Measurements from ENCODE around the gene AHDC1. TPM values are rescaled to one million over a fixed set of nuclear protein-coding genes. Genes with fewer than 3 reads are reported as not detected.
A peak's percentile ranks its signal among the peaks of the same experiment; 100 is the strongest.

Gene AHDC1
- total RNA-seq, 2 donors from 2014 or later: 8.4 to 9.3 TPM

DNA sequence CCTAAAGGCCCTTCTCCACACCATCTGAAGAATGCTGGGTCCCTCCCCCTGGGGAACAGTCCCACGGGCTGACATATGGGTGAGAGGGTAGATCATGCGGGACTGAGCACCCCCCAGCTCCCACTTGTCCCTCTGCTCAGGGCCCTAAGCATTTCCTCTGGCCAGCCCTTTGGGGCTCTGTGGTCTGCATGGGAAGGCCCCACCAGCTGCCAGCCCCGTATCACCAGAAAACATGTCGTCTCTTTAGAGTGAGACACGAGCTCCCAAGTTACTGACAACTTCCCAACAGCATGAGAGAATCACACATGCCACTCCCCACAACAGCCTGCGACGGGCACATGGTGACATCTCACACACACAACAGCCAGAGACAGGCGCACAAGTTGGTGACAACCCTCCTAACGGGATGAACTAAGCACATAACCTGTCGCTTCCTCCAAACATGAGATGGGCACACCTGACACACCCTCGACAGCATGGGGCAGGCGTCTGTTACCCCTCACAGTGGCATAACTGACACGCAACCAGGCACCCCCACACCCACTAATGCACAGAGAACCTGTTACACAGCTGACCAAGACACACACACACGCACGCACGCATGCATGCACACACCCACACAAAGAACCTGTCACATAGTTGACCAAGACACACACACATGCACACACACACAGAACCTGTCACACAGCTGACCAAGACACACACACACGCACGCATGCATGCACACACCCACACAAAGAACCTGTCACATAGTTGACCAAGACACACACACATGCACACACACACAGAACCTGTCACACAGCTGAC lies 41.2 kb downstream of the AHDC1 start:
- Mint-ChIP-seq H3K27ac (no peak overlapping the region), H3K27me3 (ENCODE audit: low read depth) (no peaks in the 10 kb centered on the region), H3K36me3 (ENCODE audit: insufficient read depth in 2 of 2) (no peaks in the 10 kb centered on the region), H3K4me3 (no peak overlapping the region), H3K4me1 (ENCODE audit: low read depth) (peaks cover 2% of the 10 kb centered on the region), H3K9me3 (no peaks in the 10 kb centered on the region)
- DNase-seq (no peak), ATAC-seq (replicated peaks in 1 of 2) (no peak)

DNA sequence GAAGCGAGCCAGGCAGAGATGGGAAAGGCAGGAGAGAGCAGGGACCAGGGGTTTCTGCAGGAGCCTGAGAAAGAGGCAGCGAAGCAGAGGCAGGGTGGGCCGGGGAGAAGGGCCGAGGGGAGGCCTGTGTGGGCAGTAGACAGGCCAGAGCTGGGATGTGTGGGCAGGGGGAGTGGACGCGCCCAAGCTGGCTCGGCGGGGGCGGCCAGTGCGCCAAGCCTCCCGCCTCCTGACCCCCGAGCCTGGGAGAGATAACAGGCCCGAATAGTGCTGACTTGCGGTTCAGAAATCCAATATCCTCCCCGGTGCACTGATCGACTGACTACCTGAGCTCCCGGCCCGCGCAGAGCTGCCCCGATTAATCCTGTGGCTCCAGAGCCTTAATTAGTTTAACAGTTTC lies 41.9 kb downstream of the AHDC1 start:
- H3K36me3 Mint-ChIP-seq (ENCODE audit: insufficient read depth in 2 of 2): no peaks in the 10 kb centered on the region
- H3K27ac Mint-ChIP-seq: no peak overlapping the region
- no peak for ATAC-seq (replicated peaks in 1 of 2)
- DNase-seq: no peak
- no peak overlapping the region for H3K4me3 Mint-ChIP-seq
- H3K4me1 Mint-ChIP-seq (ENCODE audit: low read depth): peaks cover 8% of the 10 kb centered on the region
- H3K27me3 Mint-ChIP-seq (ENCODE audit: low read depth): no peaks in the 10 kb centered on the region
- no peaks in the 10 kb centered on the region for H3K9me3 Mint-ChIP-seq

DNA sequence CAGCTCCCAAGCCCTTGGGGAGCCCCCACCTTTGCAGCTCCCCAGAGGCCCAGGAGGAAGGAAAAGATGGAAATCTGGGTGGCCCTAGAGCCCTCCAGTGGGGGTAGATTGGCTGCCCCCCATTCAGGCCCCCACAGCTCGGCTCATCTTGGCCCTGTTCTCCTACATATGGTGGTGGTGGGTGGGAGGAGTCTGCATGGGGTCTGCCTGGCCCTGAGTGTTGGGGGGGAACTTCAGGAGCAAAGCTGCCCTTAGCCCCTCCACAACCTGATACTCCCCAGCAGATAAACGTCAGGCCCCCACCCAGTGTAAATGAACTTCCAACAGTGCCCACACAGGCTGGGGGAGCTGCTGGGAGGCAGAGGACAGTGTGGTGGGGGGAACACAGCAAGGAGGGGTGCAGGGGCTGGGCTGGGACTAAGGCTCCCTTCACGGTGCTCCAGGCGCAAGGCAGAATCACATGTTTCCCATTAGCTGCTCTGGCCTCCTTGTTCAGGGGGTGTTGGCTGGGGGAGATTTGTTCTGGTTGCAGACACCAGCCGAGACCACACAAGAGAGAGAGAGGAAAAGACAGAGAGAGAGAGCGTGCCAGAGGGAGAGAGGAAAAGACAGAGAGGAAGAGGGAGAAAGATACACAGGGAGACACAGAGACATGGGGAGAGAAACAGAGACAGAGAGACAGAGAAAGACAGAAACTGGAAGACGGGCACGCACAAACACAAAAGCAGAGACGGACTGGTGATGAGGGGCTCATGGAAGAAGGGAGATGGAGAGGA lies 42.6 kb downstream of the AHDC1 start:
- Mint-ChIP-seq H3K36me3 (ENCODE audit: insufficient read depth in 2 of 2) (no peaks in the 10 kb centered on the region), H3K4me1 (ENCODE audit: low read depth) (peaks cover 14% of the 10 kb centered on the region), H3K27me3 (ENCODE audit: low read depth) (no peaks in the 10 kb centered on the region), H3K9me3 (no peaks in the 10 kb centered on the region), H3K4me3 (no peak overlapping the region), H3K27ac (no peak overlapping the region)
- ATAC-seq (replicated peaks in 1 of 2): no peak
- DNase-seq: no peak

DNA sequence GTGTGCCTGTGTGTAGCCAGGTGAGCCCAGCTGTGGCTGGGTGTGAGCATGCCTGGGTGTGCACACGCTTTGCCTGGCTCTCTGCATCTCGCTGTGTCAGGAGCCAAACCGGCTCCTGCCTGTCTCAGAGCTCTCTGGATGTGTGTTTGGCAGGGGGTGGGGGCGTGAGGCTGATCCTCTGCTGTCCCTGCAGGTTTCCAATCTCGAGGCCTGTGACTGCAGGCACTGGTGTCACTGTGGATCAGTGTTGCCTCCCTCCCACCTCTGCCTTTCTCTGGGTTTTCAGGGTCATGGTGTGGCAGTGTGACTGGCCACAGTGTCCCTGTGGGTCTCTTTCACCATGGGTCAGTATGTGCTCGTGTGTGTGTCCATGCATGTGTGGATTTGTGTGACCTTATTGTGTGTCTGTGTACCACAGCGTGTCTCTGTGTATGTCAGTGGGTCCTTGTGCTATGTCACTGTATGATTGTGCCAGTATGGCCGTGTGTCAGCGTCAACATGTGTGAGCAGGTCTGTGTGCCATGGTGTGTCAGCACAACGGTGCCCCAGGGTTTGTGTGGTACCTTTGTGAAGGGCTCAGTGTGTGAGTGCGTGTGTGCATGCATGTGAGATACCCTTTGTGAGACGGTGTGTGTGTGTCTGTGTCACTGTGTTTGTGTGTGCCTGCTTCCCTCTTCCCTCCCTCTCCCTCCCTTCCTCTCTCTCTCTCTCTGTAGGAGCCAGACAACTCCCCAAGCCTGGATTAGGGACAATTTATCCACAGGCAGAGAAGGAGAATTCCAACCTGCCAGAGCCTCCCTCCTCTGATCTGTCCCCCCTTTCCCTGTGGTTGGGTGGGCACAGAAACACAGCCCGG lies 43.4 kb downstream of the AHDC1 start:
- no peak for ATAC-seq (replicated peaks in 1 of 2)
- Mint-ChIP-seq H3K36me3 (ENCODE audit: insufficient read depth in 2 of 2) (no peaks in the 10 kb centered on the region), H3K4me3 (no peak overlapping the region), H3K27ac (no peak overlapping the region), H3K9me3 (no peaks in the 10 kb centered on the region), H3K4me1 (ENCODE audit: low read depth) (peaks cover 22% of the 10 kb centered on the region), H3K27me3 (ENCODE audit: low read depth) (no peaks in the 10 kb centered on the region)
- no peak for DNase-seq

DNA sequence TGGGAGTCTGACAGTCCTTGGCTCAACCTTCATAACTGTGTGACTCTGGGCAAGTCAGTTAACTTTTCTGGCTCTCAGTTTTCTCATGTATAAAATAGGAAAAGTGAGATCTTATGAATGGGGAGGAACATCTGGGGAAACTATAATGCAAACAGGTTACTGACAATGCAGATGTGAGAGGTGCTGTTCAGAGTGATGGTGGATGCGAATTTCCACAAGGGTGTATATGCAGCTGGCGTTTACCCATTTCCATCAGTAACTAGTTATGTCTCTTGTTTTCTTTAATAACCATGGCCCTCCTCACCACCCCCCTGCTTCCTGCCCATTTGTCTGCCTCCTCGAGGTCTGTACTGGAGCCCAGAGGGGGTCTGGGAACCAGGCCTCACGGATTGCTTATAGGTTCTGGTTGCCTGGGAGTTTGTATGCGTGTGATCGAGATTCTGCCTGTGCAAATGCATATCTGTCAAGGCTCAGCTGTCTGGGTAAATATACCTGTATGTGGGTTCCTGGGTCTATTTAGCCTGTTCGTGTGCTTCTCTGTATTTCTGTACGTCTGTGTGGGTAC lies 44.4 kb downstream of the AHDC1 start:
- ATAC-seq (replicated peaks in 1 of 2) (no peak), DNase-seq (no peak)
- Mint-ChIP-seq H3K36me3 (ENCODE audit: insufficient read depth in 2 of 2) (no peaks in the 10 kb centered on the region), H3K4me1 (ENCODE audit: low read depth) (peaks cover 27% of the 10 kb centered on the region), H3K27me3 (ENCODE audit: low read depth) (no peaks in the 10 kb centered on the region), H3K9me3 (no peaks in the 10 kb centered on the region), H3K27ac (no peak overlapping the region), H3K4me3 (no peak overlapping the region)

DNA sequence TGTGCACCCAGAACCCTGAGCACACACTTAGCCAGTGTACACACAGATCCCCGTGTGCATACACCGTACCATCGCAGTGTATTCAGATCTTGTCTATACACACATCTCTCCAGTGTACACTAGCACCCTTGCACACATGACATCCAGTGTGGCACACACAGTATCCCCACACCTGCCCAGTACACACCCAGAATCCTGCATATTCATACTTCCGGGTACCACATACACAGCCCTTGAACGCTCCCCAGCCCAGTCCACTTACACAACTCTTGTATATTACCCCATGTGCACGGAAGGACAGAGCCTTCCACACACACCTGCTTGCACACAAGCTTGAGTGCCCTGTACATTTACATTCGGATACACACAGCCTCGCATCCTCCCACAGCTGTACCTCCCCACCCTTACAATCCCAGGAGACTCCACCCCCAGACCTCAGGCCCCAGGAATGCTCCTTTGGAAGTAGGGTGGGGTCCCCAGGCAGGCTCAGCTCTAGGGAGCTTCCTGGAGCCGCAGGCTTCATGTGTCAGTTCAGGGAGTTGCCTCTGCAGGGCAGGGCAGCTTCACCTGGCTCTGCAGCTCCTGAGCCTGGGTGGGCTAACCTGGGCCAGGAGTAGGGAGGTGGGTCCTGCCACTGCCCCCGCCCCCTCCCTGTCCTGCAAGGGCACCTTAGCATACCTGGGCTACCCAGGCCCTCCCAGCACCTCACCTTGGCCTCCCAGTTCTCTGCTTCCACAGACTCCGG lies 46.2 kb downstream of the AHDC1 start:
- H3K4me1 Mint-ChIP-seq (ENCODE audit: low read depth): peaks cover 27% of the 10 kb centered on the region
- no peak overlapping the region for H3K4me3 Mint-ChIP-seq
- no peak for DNase-seq
- H3K36me3 Mint-ChIP-seq (ENCODE audit: insufficient read depth in 2 of 2): no peaks in the 10 kb centered on the region
- H3K27ac Mint-ChIP-seq: no peak overlapping the region
- H3K9me3 Mint-ChIP-seq: no peaks in the 10 kb centered on the region
- no peak for ATAC-seq (replicated peaks in 1 of 2)
- H3K27me3 Mint-ChIP-seq (ENCODE audit: low read depth): no peaks in the 10 kb centered on the region

DNA sequence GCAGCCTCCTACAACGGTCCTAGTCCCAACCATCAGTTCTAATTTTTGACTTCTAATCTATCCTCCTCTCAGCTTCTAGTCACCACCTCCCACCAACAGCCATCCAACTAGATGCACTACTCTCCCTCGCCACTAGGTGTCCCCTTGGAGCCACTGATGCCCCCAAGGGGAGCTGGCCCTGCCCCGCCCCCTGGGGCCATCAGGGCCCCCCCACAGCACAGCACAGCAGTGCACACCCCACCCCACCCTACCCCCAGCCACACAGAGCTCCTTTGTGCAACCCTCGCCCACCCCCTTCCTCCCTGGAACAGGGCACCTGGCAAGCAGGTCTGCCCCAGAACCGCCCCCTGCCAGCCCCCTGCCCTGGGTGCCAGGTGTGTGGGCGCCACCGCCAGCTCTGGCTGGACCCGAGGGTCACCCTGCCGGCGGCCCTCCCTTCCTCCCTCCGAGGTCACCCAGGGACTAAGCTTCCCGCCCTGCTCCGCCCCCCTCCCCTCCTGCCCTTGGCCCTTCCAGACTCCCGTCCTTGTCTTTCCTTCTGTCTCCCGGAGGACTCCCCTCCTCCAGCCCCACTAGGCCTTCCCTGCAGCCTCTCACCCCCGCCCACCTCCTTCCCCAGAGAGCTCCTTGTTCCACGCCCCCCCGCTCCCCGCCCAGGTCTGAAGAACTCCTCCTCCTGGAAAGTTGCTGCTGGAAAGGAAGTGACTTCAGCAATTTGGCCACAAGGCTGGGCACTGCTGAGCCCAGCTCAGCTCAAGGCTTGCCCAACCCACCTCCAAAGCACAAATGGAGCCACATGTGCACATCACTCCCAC lies 47.0 kb downstream of the AHDC1 start:
- Mint-ChIP-seq H3K4me3 (peak overlapping the region; percentile 6 to 50), H3K9me3 (no peaks in the 10 kb centered on the region), H3K4me1 (ENCODE audit: low read depth) (peaks cover 27% of the 10 kb centered on the region), H3K36me3 (ENCODE audit: insufficient read depth in 2 of 2) (no peaks in the 10 kb centered on the region), H3K27ac (peak overlapping the region; percentile 42), H3K27me3 (ENCODE audit: low read depth) (no peaks in the 10 kb centered on the region)
- DNase-seq (peak; percentile 75 to 81), ATAC-seq (replicated peaks in 1 of 2) (peak; percentile 73 to 81)

DNA sequence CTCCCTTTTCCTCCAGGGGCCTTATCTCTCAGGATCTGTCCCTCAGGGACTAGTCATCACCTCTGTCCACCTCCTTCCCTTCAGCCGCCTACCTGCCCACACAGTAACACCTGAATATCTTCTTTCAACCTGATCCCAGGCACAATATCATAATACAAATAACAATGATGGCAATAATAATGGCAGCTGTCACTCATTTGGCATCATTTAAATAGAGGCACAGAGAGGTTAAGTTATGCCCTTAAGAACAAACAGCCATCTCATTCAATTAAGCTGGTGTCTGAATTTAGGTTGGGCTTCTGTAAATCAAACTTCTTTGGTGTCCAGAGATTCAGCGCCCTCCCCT lies 47.5 kb downstream of the AHDC1 start:
- H3K27ac Mint-ChIP-seq: peak overlapping the region; percentile 42
- peaks cover 27% of the 10 kb centered on the region for H3K4me1 Mint-ChIP-seq (ENCODE audit: low read depth)
- H3K36me3 Mint-ChIP-seq (ENCODE audit: insufficient read depth in 2 of 2): no peaks in the 10 kb centered on the region
- no peaks in the 10 kb centered on the region for H3K27me3 Mint-ChIP-seq (ENCODE audit: low read depth)
- DNase-seq: no peak
- ATAC-seq (replicated peaks in 1 of 2): peak; percentile 24 to 37
- no peaks in the 10 kb centered on the region for H3K9me3 Mint-ChIP-seq
- peak overlapping the region; percentile 37 to 50 for H3K4me3 Mint-ChIP-seq

DNA sequence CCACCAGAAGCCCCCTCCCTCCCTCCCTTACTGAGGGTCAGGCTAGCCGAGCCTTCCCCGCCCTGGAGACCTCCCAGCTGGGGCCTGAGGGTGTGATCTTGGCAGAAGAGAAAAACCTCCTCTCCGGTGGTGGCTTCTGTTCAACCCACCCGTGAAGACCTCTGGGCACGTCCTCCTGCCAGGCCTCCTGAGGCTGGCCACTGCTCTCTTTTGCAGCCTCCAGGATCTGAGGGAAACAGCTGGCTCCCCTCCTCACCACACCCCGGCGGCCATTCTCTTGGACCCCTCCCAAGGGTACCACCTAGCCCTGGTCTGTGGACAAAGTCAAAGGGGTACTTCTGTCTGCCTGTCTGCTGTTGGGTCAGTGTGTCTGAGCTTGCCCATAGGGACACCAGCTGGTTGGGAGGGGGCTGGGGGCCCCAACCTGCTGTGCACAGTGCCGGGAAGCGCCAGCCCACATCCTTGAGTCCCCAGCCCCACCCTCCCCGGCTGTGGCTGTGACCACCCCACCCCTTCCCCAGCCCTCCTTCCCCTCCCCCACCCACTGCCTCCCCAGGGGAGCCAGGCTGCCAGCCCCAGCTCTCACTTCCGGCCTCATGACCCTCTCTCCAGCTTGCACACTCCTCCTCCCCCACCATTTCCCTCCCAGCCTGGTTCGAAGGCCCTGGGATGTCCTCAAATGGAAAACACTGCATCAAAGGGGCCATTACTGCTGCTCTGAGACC lies 48.1 kb downstream of the AHDC1 start:
- peaks cover 27% of the 10 kb centered on the region for H3K4me1 Mint-ChIP-seq (ENCODE audit: low read depth)
- H3K9me3 Mint-ChIP-seq: no peaks in the 10 kb centered on the region

DNA sequence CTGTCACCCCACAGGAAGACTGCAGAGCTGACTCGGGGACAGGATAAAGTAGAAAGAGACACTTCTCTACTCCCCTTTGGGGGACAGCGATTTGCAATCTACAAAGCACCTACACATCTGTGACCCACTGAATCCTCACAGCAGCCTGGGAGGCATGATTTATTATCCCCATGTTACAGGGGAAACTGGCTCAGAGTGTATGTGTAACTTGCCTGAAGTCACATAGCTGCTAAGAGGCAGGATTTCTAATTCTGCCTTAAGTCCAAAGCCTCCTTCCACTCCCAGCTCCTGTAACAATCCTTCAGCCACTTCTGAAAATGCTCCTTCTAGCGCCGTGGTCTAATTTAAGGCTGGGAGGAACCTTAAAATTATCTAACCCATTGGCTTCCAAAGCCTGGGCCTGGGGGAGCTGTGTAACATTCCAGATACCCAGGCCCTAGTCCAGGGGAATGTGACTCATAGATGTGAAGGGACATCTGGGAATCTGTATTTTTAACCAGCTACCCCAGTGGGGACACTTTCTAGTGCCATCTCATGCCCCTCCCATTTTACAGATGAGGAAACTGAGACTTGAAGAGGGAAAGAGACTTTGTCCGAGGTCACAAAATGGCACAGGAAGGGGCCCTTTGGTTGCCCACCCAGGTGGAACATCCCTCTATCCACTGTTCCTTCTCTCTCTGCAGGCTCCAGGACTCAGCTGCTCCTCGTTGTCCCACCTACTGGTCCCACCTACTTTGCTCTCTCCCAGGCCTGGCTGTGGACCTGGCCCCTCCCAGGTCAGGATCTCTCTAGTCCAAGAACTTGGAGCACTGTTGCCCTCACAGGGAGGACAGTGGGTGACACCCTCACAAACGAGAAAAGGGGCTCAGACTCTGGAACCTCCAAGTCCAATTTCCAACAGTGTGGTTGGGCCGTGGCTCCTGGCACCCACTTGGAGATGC lies 48.9 kb downstream of the AHDC1 start:
- no peaks in the 10 kb centered on the region for H3K9me3 Mint-ChIP-seq
- no peak overlapping the region for H3K27ac Mint-ChIP-seq
- no peaks in the 10 kb centered on the region for H3K27me3 Mint-ChIP-seq (ENCODE audit: low read depth)
- H3K4me1 Mint-ChIP-seq (ENCODE audit: low read depth): peaks cover 27% of the 10 kb centered on the region
- H3K4me3 Mint-ChIP-seq: no peak overlapping the region
- DNase-seq (no peak), ATAC-seq (replicated peaks in 1 of 2) (no peak)
- H3K36me3 Mint-ChIP-seq (ENCODE audit: insufficient read depth in 2 of 2): no peaks in the 10 kb centered on the region

More for the DNA sequence above, 48.1 kb downstream of the AHDC1 start:
- peak overlapping the region; percentile 42 for H3K27ac Mint-ChIP-seq
- H3K36me3 Mint-ChIP-seq (ENCODE audit: insufficient read depth in 2 of 2): no peaks in the 10 kb centered on the region
- peak overlapping the region; percentile 37 to 50 for H3K4me3 Mint-ChIP-seq
- no peaks in the 10 kb centered on the region for H3K27me3 Mint-ChIP-seq (ENCODE audit: low read depth)
- peak; percentile 24 to 54 for ATAC-seq (replicated peaks in 1 of 2)
- peak; percentile 22 to 29 for DNase-seq

Measured in activated T-cell treated with anti-CD3 and anti-CD28 coated beads, Interleukin-2, amount 50 U/mL, for 72 hours (primary cell).